ENCODE measurements around the gene CACNG7. TPM values are rescaled to one million over a fixed set of nuclear protein-coding genes. Genes with fewer than 3 reads are reported as not detected.

Gene CACNG7
- total RNA-seq, 3 donors from 2014 or later, result not detected

GRCh38 chr19:53879140-53880081 lies 29.7 kb upstream of the CACNG7 start:
- intact Hi-C loops (cut with DNase I; ENCODE audit: low total_unique reads), result loop anchor here (5.0 to 10.0 kb wide), 3 partner anchors 235 to 595 kb away; partner anchors contain the start of genes CDC42EP5, PRPF31, TFPT and ZNF765

GRCh38 chr19:53880711-53881481 lies 28.2 kb upstream of the CACNG7 start:
- H3K4me3 ChIP-seq, result no peak overlapping the region
- H3K27me3 ChIP-seq, result peaks cover 0 to 42% of the 10 kb centered on the region in 2 donors
- peaks cover 0 to 9% of the 10 kb centered on the region in 2 donors for H3K4me1 ChIP-seq
- no peaks in the 10 kb centered on the region for H3K36me3 ChIP-seq
- TF ChIP-seq CTCF (IDR thresholded peaks at IDR 0.05) (no peak), POLR2A (IDR thresholded peaks at IDR 0.05) (no peak), POLR2AphosphoS5 (IDR thresholded peaks at IDR 0.05) (no peak)
- H3K9me3 ChIP-seq, result no peaks in the 10 kb centered on the region
- intact Hi-C loops (cut with DNase I; ENCODE audit: low total_unique reads), result loop anchor here (5.0 to 10.0 kb wide), 2 partner anchors 484 to 594 kb away; partner anchors contain the start of genes CDC42EP5 and ZNF765
- DNase-seq (ENCODE audit: low spot score in 2 of 2), result no peak
- no peak overlapping the region for H3K27ac ChIP-seq

More at GRCh38 chr19:53879140-53880081, 29.7 kb upstream of the CACNG7 start:
- H3K4me3 ChIP-seq, result peak overlapping the region; percentile 42 to 72 (median 54)
- peaks cover 0 to 9% of the 10 kb centered on the region in 2 donors for H3K4me1 ChIP-seq
- no peak for TF ChIP-seq POLR2A (IDR thresholded peaks at IDR 0.05)
- peak in 1 of 3 donors; percentile 7 for TF ChIP-seq POLR2AphosphoS5 (IDR thresholded peaks at IDR 0.05)
- no peak for TF ChIP-seq CTCF (IDR thresholded peaks at IDR 0.05)
- no peaks in the 10 kb centered on the region for H3K9me3 ChIP-seq
- H3K36me3 ChIP-seq, result peaks cover 1% of the 10 kb centered on the region
- H3K27ac ChIP-seq, result peak overlapping the region in 1 of 2 donors; percentile 1
- H3K27me3 ChIP-seq, result peaks cover 0 to 35% of the 10 kb centered on the region in 2 donors
- DNase-seq (ENCODE audit: low spot score in 2 of 2), result peak; percentile 83 to 87

- peak within 1 kb of the TSS; percentile 13 to 59 (median 39) for H3K4me3 ChIP-seq
Observed at GRCh38 chr19:53881482-53882390, 27.3 kb upstream of the CACNG7 start, which contains the start of gene PRKCG. Gene PRKCG, plus strand, starts transcription at chr19:53882197. Its CDS starts 298 bp downstream, at chr19:53882495.

More at GRCh38 chr19:53881482-53882390, 27.3 kb upstream of the CACNG7 start, which contains the start of gene PRKCG:
- no peak for DNase-seq (ENCODE audit: low spot score in 2 of 2)
- intact Hi-C loops (cut with DNase I; ENCODE audit: low total_unique reads), result loop anchor here (5.0 to 10.0 kb wide), 2 partner anchors 484 to 593 kb away; partner anchors contain the start of genes CDC42EP5 and ZNF765
- H3K27me3 ChIP-seq, result peaks cover 0 to 42% of the 10 kb centered on the region in 2 donors
- H3K4me1 ChIP-seq, result peaks cover 0 to 9% of the 10 kb centered on the region in 2 donors
- H3K9me3 ChIP-seq, result no peaks in the 10 kb centered on the region
- H3K27ac ChIP-seq, result no peak within 1 kb of the TSS
- TF ChIP-seq POLR2A (IDR thresholded peaks at IDR 0.05), result no peak
- no peak for TF ChIP-seq POLR2AphosphoS5 (IDR thresholded peaks at IDR 0.05)
- TF ChIP-seq CTCF (IDR thresholded peaks at IDR 0.05), result peak in 1 of 3 donors; percentile 32
- no peaks in the 10 kb centered on the region for H3K36me3 ChIP-seq
